CD4-positive, alpha-beta T cell treated with Interleukin-21 for 1 hour (primary cell): Measurements from ENCODE around the gene SARS1.
"Not testable (repeated sequence)": the region's sequence is repeated elsewhere in the genome, so short reads cannot be mapped to it uniquely, and the experiment has no call there.

Experiments
- DNase-seq: peaks from one replicate; pipeline ENCODE4 v3.0.0-alpha.2; 2020

SARS1 gene

DNA sequence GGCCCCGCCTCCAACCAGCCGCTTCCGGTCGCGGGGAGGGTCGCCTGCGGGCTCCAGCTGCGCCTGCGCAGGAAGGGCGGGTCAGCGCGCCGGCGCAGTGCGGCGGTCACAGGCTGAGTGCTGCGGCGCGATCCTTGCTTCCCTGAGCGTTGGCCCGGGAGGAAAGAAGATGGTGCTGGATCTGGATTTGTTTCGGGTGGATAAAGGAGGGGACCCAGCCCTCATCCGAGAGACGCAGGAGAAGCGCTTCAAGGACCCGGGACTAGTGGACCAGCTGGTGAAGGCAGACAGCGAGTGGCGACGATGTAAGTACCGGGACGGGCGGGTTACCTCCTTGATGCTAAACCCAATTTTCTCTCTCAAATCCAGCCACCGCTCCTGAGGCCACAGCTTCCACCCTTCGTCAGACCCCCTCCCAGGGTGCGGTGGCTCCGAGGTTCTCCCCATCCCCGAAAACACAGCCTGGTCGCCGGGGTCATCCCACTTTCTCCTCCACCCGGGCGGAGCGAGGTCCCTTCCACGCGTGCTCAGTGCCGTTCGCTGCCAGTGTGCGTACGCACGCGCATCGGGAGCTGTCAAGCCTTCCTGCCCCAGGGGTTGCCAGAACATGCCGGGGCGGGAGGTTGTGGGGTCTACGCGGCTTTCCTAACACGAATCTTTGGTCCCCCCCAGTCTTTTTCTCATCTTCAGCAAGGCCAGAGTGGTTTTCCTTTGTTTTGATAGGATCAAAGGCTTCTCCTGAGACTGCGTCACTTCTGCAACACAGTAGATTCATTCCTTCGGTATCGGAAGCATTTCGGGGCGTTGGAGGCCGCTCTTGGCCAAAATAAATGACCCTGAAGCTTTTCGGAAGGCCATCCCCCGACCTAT is at the start of gene SARS1:
SARS1 (plus strand) TSS at position 95 of the 870 bp plus-strand sequence; CDS start at position 170, 75 bp downstream.
- DNase-seq, result peak; percentile 90

DNA sequence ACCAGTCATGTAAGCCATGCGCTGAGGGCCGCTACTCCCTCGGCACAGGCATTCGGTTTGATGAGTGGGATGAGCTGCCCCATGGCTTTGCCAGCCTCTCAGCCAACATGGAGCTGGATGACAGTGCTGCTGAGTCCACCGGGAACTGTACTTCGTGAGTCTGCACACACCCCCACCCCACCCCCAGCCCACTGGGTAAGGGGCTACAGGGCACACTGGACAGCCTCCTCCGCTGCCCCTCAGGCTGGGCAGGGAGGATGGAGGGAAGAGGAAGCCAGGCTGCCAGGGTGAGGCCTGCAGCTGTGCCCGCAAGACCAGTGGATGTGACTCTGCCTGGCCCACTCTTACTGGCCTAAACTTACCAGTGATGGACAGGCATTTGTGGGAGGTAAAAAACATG is 49.2 kb upstream of the SARS1 start:
- DNase-seq, result no peak

GRCh38 chr1:109167001-109167506 is 46.7 kb upstream of the SARS1 start:
- no peak for DNase-seq

- DNase-seq, result no peak
Measured at GRCh38 chr1:109170035-109170764, 43.5 kb upstream of the SARS1 start.

DNA sequence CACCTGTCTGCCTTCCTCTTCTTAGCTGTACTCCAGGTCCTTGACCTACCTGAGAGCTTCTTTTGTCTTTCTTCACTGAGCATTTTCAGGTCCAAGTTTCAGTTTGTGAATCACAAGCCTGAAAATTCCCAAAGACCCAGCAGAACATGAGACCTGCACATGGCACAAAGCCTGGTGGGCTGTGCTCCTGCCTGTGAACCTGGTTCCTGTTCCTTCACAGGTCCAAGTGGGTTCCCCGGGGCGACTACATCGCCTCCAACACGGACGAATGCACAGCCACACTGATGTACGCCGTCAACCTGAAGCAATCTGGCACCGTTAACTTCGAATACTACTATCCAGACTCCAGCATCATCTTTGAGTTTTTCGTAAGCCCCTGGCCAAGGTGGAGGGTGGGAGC is 42.1 kb upstream of the SARS1 start:
- DNase-seq, result no peak

DNA sequence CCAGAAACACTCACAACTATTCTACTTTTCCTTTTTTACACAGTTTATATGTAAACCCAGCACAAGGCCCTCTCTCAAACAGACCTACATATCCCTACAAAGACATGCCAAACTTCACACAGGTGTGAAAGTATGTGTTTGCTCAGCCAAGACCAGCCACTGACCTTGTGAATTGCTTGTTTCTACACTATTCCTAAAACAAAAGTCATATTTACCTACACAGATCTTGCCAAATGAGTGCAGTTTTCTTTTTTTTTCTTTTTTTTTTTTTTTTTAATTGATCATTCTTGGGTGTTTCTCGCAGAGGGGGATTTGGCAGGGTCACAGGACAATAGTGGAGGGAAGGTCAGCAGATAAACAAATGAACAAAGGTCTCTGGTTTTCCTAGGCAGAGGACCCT is 37.4 kb upstream of the SARS1 start:
- not testable (repeated sequence) for DNase-seq

GRCh38 chr1:109180715-109181084 is 33.0 kb upstream of the SARS1 start:
- not testable (repeated sequence) for DNase-seq

DNA sequence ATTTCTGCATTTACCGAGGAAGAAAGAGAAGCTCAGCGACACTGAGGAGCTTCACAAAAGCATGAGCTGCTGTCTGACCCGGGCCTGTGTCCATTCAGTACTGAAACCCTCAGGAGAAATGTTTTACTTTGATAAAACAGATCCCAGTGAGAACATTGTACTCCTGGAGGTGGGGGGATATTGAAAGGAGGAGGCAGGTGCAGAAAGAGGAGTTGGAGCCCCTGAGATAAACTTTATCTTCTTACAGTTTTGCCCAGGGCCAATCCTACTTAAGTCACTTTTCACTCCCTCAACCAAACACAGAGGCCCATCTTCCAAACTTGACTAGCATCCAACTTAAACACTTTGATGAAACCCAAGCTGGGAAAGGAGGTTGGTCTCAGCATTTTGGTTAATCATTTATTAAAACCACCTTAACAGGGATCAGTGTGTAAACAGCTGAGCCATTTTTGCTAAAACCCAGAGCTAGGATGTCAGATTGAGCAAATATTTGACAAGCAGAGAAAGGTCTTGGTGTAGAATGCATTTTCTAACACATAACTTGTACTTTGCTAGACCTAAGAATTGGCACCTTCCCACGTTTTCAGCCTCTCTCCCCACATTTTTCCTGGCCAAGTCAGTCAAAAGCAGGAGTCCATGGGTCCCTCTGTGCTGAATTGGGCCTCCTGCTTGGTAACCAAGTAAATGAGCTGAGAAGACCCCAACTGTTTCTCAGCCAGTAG is 32.5 kb upstream of the SARS1 start:
- DNase-seq, result no peak

DNA sequence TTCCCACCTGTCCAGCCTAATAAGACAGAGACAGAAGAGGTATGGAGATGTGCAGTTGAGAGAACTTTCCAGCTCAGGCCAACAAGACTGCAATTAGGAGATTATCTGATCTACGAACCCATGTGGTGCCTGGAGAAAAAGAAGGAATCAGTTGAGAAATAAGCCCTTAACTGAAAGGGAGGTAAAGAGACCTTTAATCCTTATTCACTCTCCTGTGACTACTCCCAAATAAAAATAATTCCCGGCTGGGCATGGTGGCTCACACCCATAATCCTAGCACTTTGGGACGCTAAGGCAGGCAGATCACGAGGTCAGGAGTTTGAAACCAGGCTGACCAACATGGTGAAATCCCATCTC is 31.9 kb upstream of the SARS1 start:
- DNase-seq, result no peak

- DNase-seq, result no peak
Measured at GRCh38 chr1:109183058-109183738, 30.5 kb upstream of the SARS1 start.

DNA sequence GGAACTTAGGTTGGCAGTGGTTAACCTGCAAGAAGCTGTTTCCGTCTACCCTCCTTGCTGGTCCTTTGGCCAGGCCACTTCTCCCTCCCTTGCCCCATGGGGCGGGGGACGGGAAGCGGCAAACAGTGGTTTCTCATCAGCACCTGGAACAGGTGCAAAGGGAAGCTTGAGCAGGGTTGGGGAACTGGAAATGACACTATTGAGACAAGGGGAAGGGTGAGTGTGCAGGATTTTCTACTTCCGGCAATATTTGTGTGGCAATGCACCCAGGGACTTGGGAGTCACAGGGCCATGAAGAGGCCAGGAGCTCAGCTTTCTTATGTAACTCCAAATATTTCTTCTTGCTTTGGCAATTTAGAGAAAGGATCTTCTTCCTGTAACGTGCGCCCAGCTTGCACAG is 29.0 kb upstream of the SARS1 start:
- DNase-seq, result no peak

- no peak for DNase-seq
Measured at GRCh38 chr1:109185357-109185756, 28.4 kb upstream of the SARS1 start.

DNA sequence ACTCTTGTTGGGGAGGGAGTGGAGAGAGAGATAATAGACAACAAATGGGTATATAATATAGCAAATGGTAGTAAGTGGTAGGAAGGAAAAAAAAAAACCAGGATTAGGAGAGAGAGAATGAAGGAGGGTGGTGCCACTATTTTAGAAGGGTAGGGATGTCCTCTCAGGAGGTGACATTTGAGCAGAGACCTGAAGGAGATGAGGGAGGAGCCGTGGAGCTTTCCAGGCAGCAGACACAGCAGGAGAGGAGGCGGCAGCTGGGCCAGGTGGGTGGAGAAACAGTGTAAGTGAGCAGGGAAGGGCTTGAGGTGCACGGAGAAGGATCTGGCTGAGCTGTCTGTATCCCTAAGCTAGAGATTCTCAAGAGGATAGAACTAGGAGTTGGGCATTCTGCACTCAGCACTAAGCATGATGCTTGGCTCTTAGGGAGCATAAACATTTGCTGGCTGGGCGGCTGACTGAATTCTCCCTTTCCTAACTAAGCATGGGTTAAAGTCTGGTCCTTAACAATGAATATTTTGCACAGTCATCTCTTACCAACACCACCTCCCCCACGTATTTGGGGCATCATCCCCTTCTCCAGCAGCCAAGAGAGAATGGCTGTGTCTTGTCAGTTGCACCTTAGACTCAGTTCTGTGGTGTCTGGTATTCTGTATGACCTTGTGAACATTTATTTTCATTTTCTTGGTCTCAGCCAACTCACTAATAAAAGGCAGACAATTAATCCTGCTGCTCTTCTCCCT is 27.6 kb upstream of the SARS1 start:
- DNase-seq, result no peak

- no peak for DNase-seq
Measured at GRCh38 chr1:109186733-109187086, 27.0 kb upstream of the SARS1 start.

- no peak for DNase-seq
Measured at GRCh38 chr1:109187127-109187526, 26.6 kb upstream of the SARS1 start.

DNA sequence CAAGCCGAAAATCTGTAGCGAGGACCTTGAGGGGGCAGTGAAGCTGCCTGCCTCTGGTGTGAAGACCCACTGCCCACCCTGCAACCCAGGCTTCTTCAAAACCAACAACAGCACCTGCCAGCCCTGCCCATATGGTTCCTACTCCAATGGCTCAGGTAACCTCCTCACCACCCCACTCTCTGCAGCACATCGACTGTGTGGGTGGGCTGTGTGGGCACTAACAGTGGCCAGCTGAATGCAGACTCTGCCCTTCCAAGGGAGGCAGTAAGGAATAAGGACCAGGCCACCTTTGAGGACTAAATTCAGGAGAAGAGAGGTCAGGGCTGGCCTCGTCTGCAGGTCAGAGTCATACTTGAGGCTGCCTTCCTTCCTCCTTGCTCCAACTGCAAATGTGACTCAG is 25.5 kb upstream of the SARS1 start:
- no peak for DNase-seq

- DNase-seq, result no peak
Measured at GRCh38 chr1:109188781-109189180, 24.9 kb upstream of the SARS1 start.

- DNase-seq, result no peak
Measured at GRCh38 chr1:109190189-109190588, 23.5 kb upstream of the SARS1 start.

- no peak for DNase-seq
Measured at GRCh38 chr1:109191377-109191776, 22.3 kb upstream of the SARS1 start.

DNA sequence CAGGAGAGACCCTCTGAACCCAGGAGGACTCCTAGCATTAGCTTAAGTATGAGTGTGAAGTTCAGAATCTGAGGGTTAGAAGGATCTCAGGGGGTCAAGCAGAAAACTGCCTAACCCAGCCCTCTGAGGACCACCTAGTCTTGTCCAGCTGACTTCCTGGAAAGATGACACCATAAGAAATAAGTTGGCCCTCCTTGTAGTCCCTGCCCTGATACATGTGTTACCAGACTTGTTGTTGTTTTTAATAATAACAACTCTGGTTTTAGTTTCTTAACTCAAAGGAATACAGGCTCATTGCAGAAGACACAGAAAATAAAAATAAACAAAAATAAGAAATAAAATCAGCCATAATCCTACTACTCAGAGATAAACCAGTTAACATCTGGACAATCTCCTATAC is 21.8 kb upstream of the SARS1 start:
- no peak for DNase-seq

GRCh38 chr1:109192433-109192832 is 21.3 kb upstream of the SARS1 start:
- no peak for DNase-seq
